Adrenal gland (tissue), 5 donors: ENCODE data around the gene NFIC.

ENCODE experiments used
- POLR2A ChIP-seq, 2 donors: fragments of 450-650 bp; IDR thresholded peaks; one replicate each; pipeline ENCODE4 v1.6.1; 2017; ENCODE audit warnings: antibody characterized with exemption in 2 of 2, mild to moderate bottlenecking in 2 of 2, moderate library complexity in 1 of 2
- TF ChIP-seq, protein P1 (sequence below), 6 experiments: fragments of 450-650 bp in 4 of 6; fragments of 200-600 bp in 2 of 6; sonication (generic) in 1 of 6; IDR thresholded peaks; 1 replicate in 5 of 6; 2 replicates in 1 of 6; pipeline versions ENCODE4 v1.5.1 to v1.8.0; 2016 to 2021; ENCODE audit warnings: antibody characterized with exemption in 6 of 6, mild to moderate bottlenecking in 2 of 6, moderate library complexity in 1 of 6
- donor health status: DM: no; HTN: no; CAD: no.

DNA sequence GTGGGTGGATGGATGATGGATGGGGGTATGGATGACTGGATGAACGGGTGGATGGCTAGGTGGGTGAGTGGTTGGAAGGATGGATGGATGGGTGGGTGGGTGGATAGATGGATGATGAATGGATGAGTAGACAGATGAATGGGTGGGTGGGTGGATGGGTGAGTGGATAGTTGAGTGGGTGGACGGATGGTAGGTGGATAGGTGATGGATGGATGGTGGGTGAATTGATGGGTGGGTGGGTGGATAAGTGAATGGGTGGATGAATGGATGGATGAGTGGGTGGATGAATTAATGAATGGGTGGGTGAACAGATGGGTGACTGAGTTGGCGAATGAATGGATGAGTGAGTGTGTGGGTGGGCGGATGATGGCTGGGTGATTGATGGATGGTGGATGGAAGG is 109.1 kb downstream of the NFIC start:
- TF ChIP-seq, protein P1, sequence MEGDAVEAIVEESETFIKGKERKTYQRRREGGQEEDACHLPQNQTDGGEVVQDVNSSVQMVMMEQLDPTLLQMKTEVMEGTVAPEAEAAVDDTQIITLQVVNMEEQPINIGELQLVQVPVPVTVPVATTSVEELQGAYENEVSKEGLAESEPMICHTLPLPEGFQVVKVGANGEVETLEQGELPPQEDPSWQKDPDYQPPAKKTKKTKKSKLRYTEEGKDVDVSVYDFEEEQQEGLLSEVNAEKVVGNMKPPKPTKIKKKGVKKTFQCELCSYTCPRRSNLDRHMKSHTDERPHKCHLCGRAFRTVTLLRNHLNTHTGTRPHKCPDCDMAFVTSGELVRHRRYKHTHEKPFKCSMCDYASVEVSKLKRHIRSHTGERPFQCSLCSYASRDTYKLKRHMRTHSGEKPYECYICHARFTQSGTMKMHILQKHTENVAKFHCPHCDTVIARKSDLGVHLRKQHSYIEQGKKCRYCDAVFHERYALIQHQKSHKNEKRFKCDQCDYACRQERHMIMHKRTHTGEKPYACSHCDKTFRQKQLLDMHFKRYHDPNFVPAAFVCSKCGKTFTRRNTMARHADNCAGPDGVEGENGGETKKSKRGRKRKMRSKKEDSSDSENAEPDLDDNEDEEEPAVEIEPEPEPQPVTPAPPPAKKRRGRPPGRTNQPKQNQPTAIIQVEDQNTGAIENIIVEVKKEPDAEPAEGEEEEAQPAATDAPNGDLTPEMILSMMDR (IDR thresholded peaks at IDR 0.05) = no peak
- TF ChIP-seq POLR2A (IDR thresholded peaks at IDR 0.05) = no peak
